ENCODE results near the gene MRTFA. TPM values are rescaled to one million over a fixed set of nuclear protein-coding genes. Genes with fewer than 3 reads are reported as not detected.

MRTFA gene
- total RNA-seq, 1 donor from 2014 or later, result 11.3 TPM

GRCh38 chr22:40413873-40414272 lies 222.6 kb downstream of the MRTFA start:
- H3K79me2 ChIP-seq (ENCODE audit: low read depth), result no peaks in the 10 kb centered on the region
- no peaks in the 10 kb centered on the region for H3K4me1 ChIP-seq
- H3K36me3 Mint-ChIP-seq, result peaks cover 17% of the 10 kb centered on the region
- H3K4me3 ChIP-seq, result no peak overlapping the region
- H3K9me3 Mint-ChIP-seq, result no peaks in the 10 kb centered on the region
- no peak overlapping the region for H3K9ac ChIP-seq
- DNase-seq (ENCODE audit: low spot score), result no peak
- no peaks in the 10 kb centered on the region for H3K9me3 ChIP-seq (ENCODE audit: low read depth)
- H3K4me1 Mint-ChIP-seq, result no peaks in the 10 kb centered on the region
- no peak overlapping the region for H3K27ac ChIP-seq
- no peak overlapping the region for H3K4me2 ChIP-seq
- no peaks in the 10 kb centered on the region for H4K20me1 ChIP-seq (ENCODE audit: low read depth)
- no peaks in the 10 kb centered on the region for H3K27me3 ChIP-seq
- no peaks in the 10 kb centered on the region for H3K36me3 ChIP-seq
- TF ChIP-seq EZH2phosphoT487 (IDR thresholded peaks at IDR 0.05), result no peak
- TF ChIP-seq, protein P1, sequence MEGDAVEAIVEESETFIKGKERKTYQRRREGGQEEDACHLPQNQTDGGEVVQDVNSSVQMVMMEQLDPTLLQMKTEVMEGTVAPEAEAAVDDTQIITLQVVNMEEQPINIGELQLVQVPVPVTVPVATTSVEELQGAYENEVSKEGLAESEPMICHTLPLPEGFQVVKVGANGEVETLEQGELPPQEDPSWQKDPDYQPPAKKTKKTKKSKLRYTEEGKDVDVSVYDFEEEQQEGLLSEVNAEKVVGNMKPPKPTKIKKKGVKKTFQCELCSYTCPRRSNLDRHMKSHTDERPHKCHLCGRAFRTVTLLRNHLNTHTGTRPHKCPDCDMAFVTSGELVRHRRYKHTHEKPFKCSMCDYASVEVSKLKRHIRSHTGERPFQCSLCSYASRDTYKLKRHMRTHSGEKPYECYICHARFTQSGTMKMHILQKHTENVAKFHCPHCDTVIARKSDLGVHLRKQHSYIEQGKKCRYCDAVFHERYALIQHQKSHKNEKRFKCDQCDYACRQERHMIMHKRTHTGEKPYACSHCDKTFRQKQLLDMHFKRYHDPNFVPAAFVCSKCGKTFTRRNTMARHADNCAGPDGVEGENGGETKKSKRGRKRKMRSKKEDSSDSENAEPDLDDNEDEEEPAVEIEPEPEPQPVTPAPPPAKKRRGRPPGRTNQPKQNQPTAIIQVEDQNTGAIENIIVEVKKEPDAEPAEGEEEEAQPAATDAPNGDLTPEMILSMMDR (IDR thresholded peaks at IDR 0.05), result no peak
- TF ChIP-seq EZH2 (IDR thresholded peaks at IDR 0.05), result no peak
- peaks cover 5% of the 10 kb centered on the region for H3F3A ChIP-seq (ENCODE audit: low read depth)
- no peak overlapping the region for H2AFZ ChIP-seq (replicated peaks)
- no peak overlapping the region for H3K27ac Mint-ChIP-seq
- no peak overlapping the region for H3K4me3 Mint-ChIP-seq
- peaks cover 3% of the 10 kb centered on the region for H3K27me3 Mint-ChIP-seq (ENCODE audit: insufficient read depth, low read depth)

DNA sequence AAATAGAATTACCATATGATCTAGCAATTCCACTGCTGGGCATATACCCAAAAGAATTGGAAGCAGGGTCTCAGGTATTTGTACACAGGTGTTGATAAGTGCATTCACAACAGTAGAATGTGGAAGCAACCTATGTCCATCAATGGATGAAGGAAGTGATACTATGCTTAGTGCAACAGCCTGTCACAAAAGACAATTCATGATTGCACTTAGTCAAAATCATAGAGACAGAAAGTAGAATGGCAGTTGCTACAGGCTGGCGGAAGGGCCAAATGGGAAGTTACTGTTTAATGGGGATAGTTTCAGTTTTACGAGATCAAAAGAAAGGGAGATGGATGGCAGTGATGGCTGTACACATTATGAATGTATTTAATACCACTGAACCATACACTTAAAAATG lies 224.1 kb downstream of the MRTFA start:
- H3K27ac Mint-ChIP-seq, result no peak overlapping the region
- Histone ChIP-seq H4K20me1 (ENCODE audit: low read depth) (no peaks in the 10 kb centered on the region), H3K4me3 (no peak overlapping the region), H3K9me3 (ENCODE audit: low read depth) (no peaks in the 10 kb centered on the region), H3K27ac (no peak overlapping the region), H3K36me3 (no peaks in the 10 kb centered on the region), H3K27me3 (no peaks in the 10 kb centered on the region), H3K4me1 (no peaks in the 10 kb centered on the region), H3K79me2 (ENCODE audit: low read depth) (no peaks in the 10 kb centered on the region), H3K4me2 (no peak overlapping the region), H3F3A (ENCODE audit: low read depth) (peaks cover 5% of the 10 kb centered on the region), H3K9ac (no peak overlapping the region), H2AFZ (replicated peaks) (no peak overlapping the region)
- H3K4me1 Mint-ChIP-seq, result no peaks in the 10 kb centered on the region
- no peak overlapping the region for H3K4me3 Mint-ChIP-seq
- TF ChIP-seq EZH2 (IDR thresholded peaks at IDR 0.05), result no peak
- TF ChIP-seq EZH2phosphoT487 (IDR thresholded peaks at IDR 0.05), result no peak
- TF ChIP-seq, protein P1 (IDR thresholded peaks at IDR 0.05), result no peak
- DNase-seq (ENCODE audit: low spot score), result no peak
- H3K9me3 Mint-ChIP-seq, result no peaks in the 10 kb centered on the region
- peaks cover 17% of the 10 kb centered on the region for H3K36me3 Mint-ChIP-seq
- peaks cover 3% of the 10 kb centered on the region for H3K27me3 Mint-ChIP-seq (ENCODE audit: insufficient read depth, low read depth)

GRCh38 chr22:40411506-40411861 lies 225.0 kb downstream of the MRTFA start:
- H3K9me3 Mint-ChIP-seq, result no peaks in the 10 kb centered on the region
- Histone ChIP-seq H3K27ac (no peak overlapping the region), H3K79me2 (ENCODE audit: low read depth) (no peaks in the 10 kb centered on the region), H3K27me3 (no peaks in the 10 kb centered on the region), H3K4me2 (no peak overlapping the region), H3K4me3 (no peak overlapping the region), H3K36me3 (no peaks in the 10 kb centered on the region), H3F3A (ENCODE audit: low read depth) (peaks cover 5% of the 10 kb centered on the region), H2AFZ (replicated peaks) (no peak overlapping the region), H3K4me1 (no peaks in the 10 kb centered on the region), H4K20me1 (ENCODE audit: low read depth) (no peaks in the 10 kb centered on the region), H3K9ac (no peak overlapping the region), H3K9me3 (ENCODE audit: low read depth) (no peaks in the 10 kb centered on the region)
- no peak for DNase-seq (ENCODE audit: low spot score)
- H3K4me1 Mint-ChIP-seq, result no peaks in the 10 kb centered on the region
- H3K27ac Mint-ChIP-seq, result peak overlapping the region; percentile 29
- peaks cover 17% of the 10 kb centered on the region for H3K36me3 Mint-ChIP-seq
- TF ChIP-seq, protein P1 (IDR thresholded peaks at IDR 0.05), result no peak
- no peak for TF ChIP-seq EZH2 (IDR thresholded peaks at IDR 0.05)
- TF ChIP-seq EZH2phosphoT487 (IDR thresholded peaks at IDR 0.05), result no peak
- H3K4me3 Mint-ChIP-seq, result no peak overlapping the region
- H3K27me3 Mint-ChIP-seq (ENCODE audit: insufficient read depth, low read depth), result peaks cover 3% of the 10 kb centered on the region
